Uterus (tissue), 4 donors: Measurements from ENCODE around the gene MSH3. TPM values are rescaled to one million over a fixed set of nuclear protein-coding genes. Genes with fewer than 3 reads are reported as not detected.

Experiments
- DNase-seq, 2 donors: peaks; one replicate each; pipeline ENCODE4 v3.0.0-alpha.2; 2019 to 2020
- H3K27ac ChIP-seq, 2 donors: fragments of 200-600 bp; sonication (generic); 1 replicate in 1 of 2; 2 replicates in 1 of 2; pipeline ENCODE4 v1.5.1; 2016 to 2018
- H3K27me3 ChIP-seq, 2 donors: fragments of 200-600 bp; sonication (generic); one replicate each; pipeline ENCODE4 v1.5.1; 2018 to 2019; ENCODE audit warnings: control low read depth in 1 of 2
- H3K36me3 ChIP-seq, 2 donors: fragments of 200-600 bp; sonication (generic); one replicate each; pipeline ENCODE4 v1.5.1; 2019; ENCODE audit warnings: control low read depth in 1 of 2
- H3K4me1 ChIP-seq, 2 donors: fragments of 200-600 bp; sonication (generic); one replicate each; pipeline ENCODE4 v1.5.1; 2018 to 2019; ENCODE audit warnings: control low read depth in 1 of 2
- H3K4me3 ChIP-seq, 2 donors: fragments of 200-600 bp; sonication (generic); 1 replicate in 1 of 2; 2 replicates in 1 of 2; pipeline ENCODE4 v1.5.1; 2018 to 2019; ENCODE audit warnings: mild to moderate bottlenecking in 1 of 2
- H3K9me3 ChIP-seq, 2 donors: fragments of 200-600 bp; sonication (generic); one replicate each; pipeline ENCODE4 v1.5.1; 2019; ENCODE audit warnings: control low read depth in 1 of 2
- CTCF ChIP-seq, 4 experiments: fragments of 200-600 bp in 2 of 4; fragments of 450-650 bp in 2 of 4; sonication (generic) in 2 of 4; IDR thresholded peaks; one replicate each; pipeline ENCODE4 v1.5.1; 2016 to 2019; ENCODE audit warnings: antibody characterized with exemption in 4 of 4, mild to moderate bottlenecking in 2 of 4, moderate library complexity in 1 of 4
- POLR2A ChIP-seq, 2 donors: fragments of 450-650 bp; IDR thresholded peaks; one replicate each; pipeline ENCODE4 v1.6.1; 2016; ENCODE audit warnings: antibody characterized with exemption in 2 of 2, mild to moderate bottlenecking in 1 of 2, moderate library complexity in 1 of 2
- intact Hi-C: fragments of 100-400 bp; cut with DNase I; formaldehyde crosslinking; loops from one replicate; pipeline ENCODE4 v1.15.1; 2023; ENCODE audit warnings: low total_unique reads
- total RNA-seq, 4 donors: library from RNA; depleted of rRNA in 3 of 4; stranded (reverse); fragments of >200 nt in 3 of 4; gene quantifications; one replicate each; pipeline versions ENCODE4 v1.1.0 to v1.2.4, GENCODE V29; 2014 to 2023
- donor health status: DM: yes; HTN: yes; CAD: no.

Gene MSH3
- total RNA-seq, 4 donors from 2014 or later = 6.4 to 34.3 (median 16.3) TPM

- Histone ChIP-seq H3K4me1 (no peaks in the 10 kb centered on the region), H3K4me3 (no peak overlapping the region), H3K27me3 (no peaks in the 10 kb centered on the region), H3K27ac (no peak overlapping the region), H3K9me3 (peaks cover 0 to 5% of the 10 kb centered on the region in 2 donors), H3K36me3 (no peaks in the 10 kb centered on the region)
- no peak for DNase-seq
- no peak for TF ChIP-seq POLR2A (IDR thresholded peaks at IDR 0.05)
- no peak for TF ChIP-seq CTCF (IDR thresholded peaks at IDR 0.05)
- intact Hi-C loops = no loop called here
These were observed 250.2 kb downstream of the MSH3 start for GRCh38 chr5:80904533-80905187.

GRCh38 chr5:80905405-80905804, 251.0 kb downstream of the MSH3 start:
- peaks cover 0 to 5% of the 10 kb centered on the region in 2 donors for H3K9me3 ChIP-seq
- H3K4me3 ChIP-seq = no peak overlapping the region
- no peaks in the 10 kb centered on the region for H3K27me3 ChIP-seq
- H3K27ac ChIP-seq = no peak overlapping the region
- intact Hi-C loops = no loop called here
- DNase-seq = no peak
- no peaks in the 10 kb centered on the region for H3K4me1 ChIP-seq
- H3K36me3 ChIP-seq = no peaks in the 10 kb centered on the region
- no peak for TF ChIP-seq POLR2A (IDR thresholded peaks at IDR 0.05)
- no peak for TF ChIP-seq CTCF (IDR thresholded peaks at IDR 0.05)

GRCh38 chr5:80912479-80912878, 258.0 kb downstream of the MSH3 start:
- Histone ChIP-seq H3K27ac (no peak overlapping the region), H3K27me3 (no peaks in the 10 kb centered on the region), H3K36me3 (no peaks in the 10 kb centered on the region), H3K4me1 (no peaks in the 10 kb centered on the region), H3K9me3 (no peaks in the 10 kb centered on the region), H3K4me3 (no peak overlapping the region)
- TF ChIP-seq CTCF (IDR thresholded peaks at IDR 0.05) (no peak), POLR2A (IDR thresholded peaks at IDR 0.05) (no peak)
- intact Hi-C loops = no loop called here
- DNase-seq = no peak

- Histone ChIP-seq H3K4me1 (no peaks in the 10 kb centered on the region), H3K4me3 (no peak overlapping the region), H3K36me3 (no peaks in the 10 kb centered on the region), H3K27me3 (no peaks in the 10 kb centered on the region), H3K9me3 (no peaks in the 10 kb centered on the region), H3K27ac (no peak overlapping the region)
- DNase-seq = no peak
- intact Hi-C loops = no loop called here
- no peak for TF ChIP-seq POLR2A (IDR thresholded peaks at IDR 0.05)
- no peak for TF ChIP-seq CTCF (IDR thresholded peaks at IDR 0.05)
These were observed 261.3 kb downstream of the MSH3 start for GRCh38 chr5:80915716-80916115.

GRCh38 chr5:80916676-80917075, 262.2 kb downstream of the MSH3 start:
- intact Hi-C loops = no loop called here
- Histone ChIP-seq H3K36me3 (no peaks in the 10 kb centered on the region), H3K4me3 (no peak overlapping the region), H3K27me3 (no peaks in the 10 kb centered on the region), H3K27ac (peak overlapping the region; percentile 8 to 23), H3K9me3 (no peaks in the 10 kb centered on the region), H3K4me1 (no peaks in the 10 kb centered on the region)
- no peak for DNase-seq
- TF ChIP-seq CTCF (IDR thresholded peaks at IDR 0.05) (no peak), POLR2A (IDR thresholded peaks at IDR 0.05) (no peak)
